K562 (cell line): ENCODE results near the gene ING5.

ENCODE experiments used
- CTCF ChIP-seq, 3 experiments: IDR thresholded peaks in 2 of 3; conservative IDR thresholded peaks in 1 of 3; 2 replicates each; pipeline ENCODE4 v1.5.1; 2011 to 2012; ENCODE audit warnings: low read length in 3 of 3, mild to moderate bottlenecking in 3 of 3, control low read depth in 2 of 3, improper control_type of control experiment in 1 of 3, inconsistent platforms in 1 of 3, low read depth in 1 of 3, mixed read lengths in 1 of 3, moderate library complexity in 1 of 3; ENCODE audit not compliant: insufficient read depth in 2 of 3
- EZH2 ChIP-seq: IDR thresholded peaks from 2 replicates; pipeline ENCODE4 v1.6.1; 2012; ENCODE audit warnings: low read depth, mild to moderate bottlenecking, inconsistent platforms, low read length, borderline replicate concordance
- JUNB ChIP-seq: fragments of 450-650 bp; formaldehyde crosslinking; conservative IDR thresholded peaks from 2 replicates; pipeline ENCODE4 v1.4.0; 2020; ENCODE audit warnings: mild to moderate bottlenecking
- KAT2B ChIP-seq: IDR thresholded peaks from one replicate; pipeline ENCODE4 v1.6.1; 2012; ENCODE audit warnings: low read depth, mild to moderate bottlenecking, control low read depth, inconsistent platforms, low read length, moderate library complexity
- NFATC3 ChIP-seq: fragments of 450-650 bp; IDR thresholded peaks from 2 replicates; pipeline ENCODE4 v1.6.1; 2017; ENCODE audit warnings: mild to moderate bottlenecking
- POLR2AphosphoS2 ChIP-seq: IDR thresholded peaks from 2 replicates; pipeline ENCODE4 v1.6.1; 2012; ENCODE audit warnings: low read length, improper control_type of control experiment
- SNIP1 ChIP-seq: fragments of 450-650 bp; IDR thresholded peaks from 2 replicates; pipeline ENCODE4 v1.7.1; 2017; ENCODE audit warnings: low read depth, mild to moderate bottlenecking
- ZNF121 ChIP-seq: sonication (generic); formaldehyde crosslinking; conservative IDR thresholded peaks from 2 replicates; pipeline ENCODE4 v1.8.0; 2022; ENCODE audit warnings: missing genetic modification reagents
- ZNF583 ChIP-seq: fragments of 250-450 bp; sonication (Bioruptor Pico); IDR thresholded peaks from 2 replicates; pipeline ENCODE4 v1.4.0; 2020
- TF ChIP-seq, protein P1 (sequence below): sonication (generic); formaldehyde crosslinking; IDR thresholded peaks from 2 replicates; pipeline ENCODE4 v1.8.1; 2023; ENCODE audit warnings: mild to moderate bottlenecking, missing genetic modification reagents

DNA sequence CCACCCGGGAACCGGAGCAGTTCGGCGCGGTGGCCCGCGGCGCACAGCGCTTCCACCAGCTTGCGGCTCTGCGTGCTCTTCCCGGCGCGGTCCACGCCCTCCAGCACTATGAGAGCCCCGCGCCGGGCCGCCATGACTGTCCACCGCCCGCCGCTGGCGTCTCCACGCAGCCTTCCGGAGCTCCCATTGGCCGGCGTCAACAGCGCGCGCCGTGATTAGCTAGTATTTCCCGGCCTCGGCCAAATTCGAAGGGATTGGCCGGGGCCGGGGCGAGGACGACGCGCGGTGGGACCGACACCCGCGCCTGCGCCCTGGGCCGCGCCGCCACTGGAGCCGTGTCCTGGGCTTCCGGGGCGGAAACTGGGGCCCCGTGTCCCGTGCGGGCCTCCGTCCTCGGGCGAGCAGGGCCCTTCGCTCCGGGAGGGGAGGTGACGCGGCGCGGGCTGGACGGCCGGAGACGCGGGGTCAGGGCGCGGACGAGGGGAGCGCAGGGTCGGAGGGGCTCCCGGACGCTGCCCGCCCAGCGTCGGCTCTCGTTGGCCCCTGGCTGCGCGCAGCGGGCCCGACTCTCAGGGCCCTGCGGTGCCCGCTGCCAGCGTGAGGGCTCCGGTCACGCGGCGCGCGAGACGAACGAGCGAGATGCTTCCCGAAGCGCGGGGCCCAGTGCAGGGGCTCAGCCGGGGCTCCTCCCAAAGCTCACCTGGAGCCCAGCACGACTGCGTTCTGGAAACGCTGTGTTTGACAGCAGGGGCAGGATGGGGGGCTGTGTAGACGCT is 15.0 kb upstream of the ING5 start, which contains the start of gene DTYMK:
- TF ChIP-seq JUNB (no peak), ZNF583 (CRISPR knock-in tag) (no peak), KAT2B (no peak), SNIP1 (no peak), ZNF121 (CRISPR knock-in tag) (no peak; the same call in 1 of the 2 replicates), POLR2AphosphoS2 (no peak), NFATC3 (no peak), EZH2 (no peak), CTCF (IDR thresholded peaks at IDR 0.05 in 2 of 3, conservative IDR thresholded peaks at IDR 0.05 in 1 of 3; ENCODE audit: insufficient read depth in 2 of 3, low read depth in 1 of 3, low read length in 3 of 3) (no peak)
- TF ChIP-seq, protein P1, sequence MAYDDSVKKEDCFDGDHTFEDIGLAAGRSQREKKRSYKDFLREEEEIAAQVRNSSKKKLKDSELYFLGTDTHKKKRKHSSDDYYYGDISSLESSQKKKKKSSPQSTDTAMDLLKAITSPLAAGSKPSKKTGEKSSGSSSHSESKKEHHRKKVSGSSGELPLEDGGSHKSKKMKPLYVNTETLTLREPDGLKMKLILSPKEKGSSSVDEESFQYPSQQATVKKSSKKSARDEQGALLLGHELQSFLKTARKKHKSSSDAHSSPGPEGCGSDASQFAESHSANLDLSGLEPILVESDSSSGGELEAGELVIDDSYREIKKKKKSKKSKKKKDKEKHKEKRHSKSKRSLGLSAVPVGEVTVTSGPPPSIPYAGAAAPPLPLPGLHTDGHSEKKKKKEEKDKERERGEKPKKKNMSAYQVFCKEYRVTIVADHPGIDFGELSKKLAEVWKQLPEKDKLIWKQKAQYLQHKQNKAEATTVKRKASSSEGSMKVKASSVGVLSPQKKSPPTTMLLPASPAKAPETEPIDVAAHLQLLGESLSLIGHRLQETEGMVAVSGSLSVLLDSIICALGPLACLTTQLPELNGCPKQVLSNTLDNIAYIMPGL (CRISPR knock-in tag): no peak
